HEK293 (cell line): ENCODE measurements around the gene KIF25.

Experiments used
- EGR2 ChIP-seq: fragments of 450-650 bp; formaldehyde crosslinking; IDR thresholded peaks from 2 replicates; pipeline ENCODE4 v1.5.1; 2016; ENCODE audit warnings: low read depth, missing biosample characterization, missing genetic modification characterization
- HOXC10 ChIP-seq: sonication (generic); formaldehyde crosslinking; IDR thresholded peaks from 2 replicates; pipeline ENCODE4 v1.8.1; 2023; ENCODE audit warnings: mild to moderate bottlenecking, missing genetic modification reagents
- RBAK ChIP-seq: fragments of 450-650 bp; formaldehyde crosslinking; IDR thresholded peaks from 2 replicates; pipeline ENCODE4 v1.5.1; 2016; ENCODE audit warnings: missing biosample characterization, missing genetic modification characterization
- REPIN1 ChIP-seq: fragments of 450-650 bp; formaldehyde crosslinking; IDR thresholded peaks from 2 replicates; pipeline ENCODE4 v1.5.1; 2017; ENCODE audit warnings: missing biosample characterization, missing genetic modification characterization, low read depth
- SCRT1 ChIP-seq: fragments of 450-650 bp; formaldehyde crosslinking; IDR thresholded peaks from 2 replicates; pipeline ENCODE4 v1.5.1; 2016; ENCODE audit warnings: missing biosample characterization, missing genetic modification characterization, borderline replicate concordance
- ZBTB20 ChIP-seq: fragments of 450-650 bp; formaldehyde crosslinking; IDR thresholded peaks from 2 replicates; pipeline ENCODE4 v1.5.1; 2016; ENCODE audit warnings: missing biosample characterization, missing genetic modification characterization
- ZFP69B ChIP-seq: fragments of 450-650 bp; formaldehyde crosslinking; IDR thresholded peaks from 2 replicates; pipeline ENCODE4 v1.5.1; 2016; ENCODE audit warnings: missing biosample characterization, missing genetic modification characterization
- ZIC2 ChIP-seq: fragments of 450-650 bp; formaldehyde crosslinking; IDR thresholded peaks from 2 replicates; pipeline ENCODE4 v1.5.1; 2016; ENCODE audit warnings: missing biosample characterization, missing genetic modification characterization
- ZNF132 ChIP-seq: fragments of 450-650 bp; formaldehyde crosslinking; IDR thresholded peaks from 2 replicates; pipeline ENCODE4 v1.5.1; 2017; ENCODE audit warnings: missing biosample characterization, missing genetic modification characterization, borderline replicate concordance
- ZNF274 ChIP-seq, 2 experiments: fragments of 200-500 bp in 1 of 2; fragments of 450-650 bp in 1 of 2; sonication (Bioruptor generic) in 1 of 2; formaldehyde crosslinking in 1 of 2; IDR thresholded peaks; 2 replicates each; pipeline versions ENCODE4 v1.5.1 to v1.6.1; 2014 to 2016; ENCODE audit warnings: borderline replicate concordance in 1 of 2, inconsistent platforms in 1 of 2, low read length in 1 of 2, missing biosample characterization in 1 of 2, missing genetic modification characterization in 1 of 2
- ZNF350 ChIP-seq: fragments of 450-650 bp; formaldehyde crosslinking; IDR thresholded peaks from 2 replicates; pipeline ENCODE4 v1.5.0; 2017; ENCODE audit warnings: missing biosample characterization, mild to moderate bottlenecking, missing genetic modification characterization
- ZNF394 ChIP-seq: fragments of 450-650 bp; formaldehyde crosslinking; IDR thresholded peaks from 2 replicates; pipeline ENCODE4 v1.5.1; 2016; ENCODE audit warnings: missing biosample characterization, missing genetic modification characterization, mild to moderate bottlenecking, moderate library complexity, borderline replicate concordance
- ZNF560 ChIP-seq: fragments of 450-650 bp; formaldehyde crosslinking; IDR thresholded peaks from 2 replicates; pipeline ENCODE4 v1.5.1; 2017; ENCODE audit warnings: missing biosample characterization, missing genetic modification characterization, borderline replicate concordance
- ZNF561 ChIP-seq: fragments of 450-650 bp; IDR thresholded peaks from 2 replicates; pipeline ENCODE4 v1.5.1; 2018; ENCODE audit warnings: missing biosample characterization, missing genetic modification characterization, borderline replicate concordance
- ZNF596 ChIP-seq: fragments of 450-650 bp; IDR thresholded peaks from 2 replicates; pipeline ENCODE4 v1.5.0; 2018; ENCODE audit warnings: missing biosample characterization, mild to moderate bottlenecking, missing genetic modification characterization, moderate library complexity
- ZNF624 ChIP-seq: fragments of 450-650 bp; formaldehyde crosslinking; IDR thresholded peaks from 2 replicates; pipeline ENCODE4 v1.5.1; 2017; ENCODE audit warnings: missing biosample characterization, missing genetic modification characterization
- ZNF658 ChIP-seq: fragments of 450-650 bp; formaldehyde crosslinking; IDR thresholded peaks from 2 replicates; pipeline ENCODE4; 2016; ENCODE audit warnings: missing biosample characterization, missing genetic modification characterization
- ZNF664 ChIP-seq: fragments of 450-650 bp; formaldehyde crosslinking; IDR thresholded peaks from 2 replicates; pipeline ENCODE4 v1.5.1; 2016; ENCODE audit warnings: missing biosample characterization, missing genetic modification characterization
- ZNF747 ChIP-seq: fragments of 450-650 bp; formaldehyde crosslinking; IDR thresholded peaks from 2 replicates; pipeline ENCODE4 v1.5.1; 2016; ENCODE audit warnings: missing biosample characterization, missing genetic modification characterization
- ZNF792 ChIP-seq: fragments of 450-650 bp; formaldehyde crosslinking; IDR thresholded peaks from 2 replicates; pipeline ENCODE4 v1.5.1; 2016; ENCODE audit warnings: missing biosample characterization, missing genetic modification characterization
- TF ChIP-seq, protein P1 (sequence below): fragments of 450-650 bp; formaldehyde crosslinking; IDR thresholded peaks from 2 replicates; pipeline ENCODE4 v1.5.1; 2016; ENCODE audit warnings: missing biosample characterization, missing genetic modification characterization
- TF ChIP-seq, protein P2 (sequence below): fragments of 450-650 bp; formaldehyde crosslinking; IDR thresholded peaks from 2 replicates; pipeline ENCODE4 v1.5.1; 2016; ENCODE audit warnings: missing biosample characterization, missing genetic modification characterization, borderline replicate concordance
- TF ChIP-seq, protein P3 (sequence below): fragments of 450-650 bp; formaldehyde crosslinking; conservative IDR thresholded peaks from 2 replicates; pipeline ENCODE4 v1.5.1; 2016; ENCODE audit warnings: low read depth, missing biosample characterization, missing genetic modification characterization
- TF ChIP-seq, protein P4 (sequence below): IDR thresholded peaks from 2 replicates; pipeline ENCODE4 v1.6.1; 2011; ENCODE audit warnings: mild to moderate bottlenecking, low read depth, low read length, borderline replicate concordance
- TF ChIP-seq, protein P5 (sequence below): fragments of 450-650 bp; formaldehyde crosslinking; IDR thresholded peaks from 2 replicates; pipeline ENCODE4 v1.5.1; 2016; ENCODE audit warnings: missing biosample characterization, missing genetic modification characterization

The KIF25 gene

DNA sequence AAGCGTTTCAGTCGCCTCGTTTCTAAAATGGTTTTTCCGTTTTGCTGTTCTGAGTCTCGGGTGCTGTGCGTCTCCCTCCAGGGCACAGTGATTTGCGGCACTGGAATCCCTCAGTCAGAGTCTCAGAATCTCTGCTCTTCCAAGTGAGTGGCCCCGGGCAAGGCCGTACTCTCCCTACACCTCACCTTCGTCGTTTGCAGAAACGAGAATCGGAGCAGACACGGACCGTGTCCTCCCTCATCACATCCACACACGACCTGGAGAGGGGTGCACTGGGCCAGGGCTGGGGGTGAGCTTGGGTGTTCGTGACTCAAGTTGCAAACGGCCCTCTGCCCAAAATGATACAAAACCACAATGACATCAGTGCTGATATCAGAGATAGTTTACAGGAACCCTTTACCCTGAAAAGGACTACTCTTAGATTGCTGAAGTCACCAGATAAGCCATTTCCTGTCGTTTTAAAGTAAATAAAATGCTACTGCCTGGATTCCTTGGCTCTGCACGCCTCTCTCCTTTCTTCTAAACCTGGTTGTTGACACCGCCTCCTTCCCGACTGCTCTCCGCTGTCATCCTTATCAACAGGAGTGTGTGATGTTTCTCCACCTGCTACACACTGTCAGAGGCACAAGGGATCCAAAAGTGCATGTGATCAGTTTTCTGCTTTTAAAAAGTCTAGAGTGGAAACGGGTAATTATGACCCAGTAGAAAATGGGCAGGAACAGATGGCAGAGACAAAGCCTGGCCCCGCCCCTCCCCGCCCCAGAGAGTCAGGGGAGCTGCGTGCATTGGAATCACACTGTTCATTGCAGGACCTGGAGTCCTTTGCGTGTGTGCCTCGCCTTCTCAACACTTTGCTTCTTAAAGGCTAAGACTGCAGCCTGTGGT lies 38.4 kb downstream of the KIF25 start (continued):
- TF ChIP-seq, protein P1, sequence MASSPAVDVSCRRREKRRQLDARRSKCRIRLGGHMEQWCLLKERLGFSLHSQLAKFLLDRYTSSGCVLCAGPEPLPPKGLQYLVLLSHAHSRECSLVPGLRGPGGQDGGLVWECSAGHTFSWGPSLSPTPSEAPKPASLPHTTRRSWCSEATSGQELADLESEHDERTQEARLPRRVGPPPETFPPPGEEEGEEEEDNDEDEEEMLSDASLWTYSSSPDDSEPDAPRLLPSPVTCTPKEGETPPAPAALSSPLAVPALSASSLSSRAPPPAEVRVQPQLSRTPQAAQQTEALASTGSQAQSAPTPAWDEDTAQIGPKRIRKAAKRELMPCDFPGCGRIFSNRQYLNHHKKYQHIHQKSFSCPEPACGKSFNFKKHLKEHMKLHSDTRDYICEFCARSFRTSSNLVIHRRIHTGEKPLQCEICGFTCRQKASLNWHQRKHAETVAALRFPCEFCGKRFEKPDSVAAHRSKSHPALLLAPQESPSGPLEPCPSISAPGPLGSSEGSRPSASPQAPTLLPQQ (tag by site-specific recombination) = peak; percentile 46; the same call in 1 of the 2 replicates
- no peak for TF ChIP-seq REPIN1 (tag by site-specific recombination)
- no peak for TF ChIP-seq SCRT1 (tag by site-specific recombination)
- TF ChIP-seq, protein P2, sequence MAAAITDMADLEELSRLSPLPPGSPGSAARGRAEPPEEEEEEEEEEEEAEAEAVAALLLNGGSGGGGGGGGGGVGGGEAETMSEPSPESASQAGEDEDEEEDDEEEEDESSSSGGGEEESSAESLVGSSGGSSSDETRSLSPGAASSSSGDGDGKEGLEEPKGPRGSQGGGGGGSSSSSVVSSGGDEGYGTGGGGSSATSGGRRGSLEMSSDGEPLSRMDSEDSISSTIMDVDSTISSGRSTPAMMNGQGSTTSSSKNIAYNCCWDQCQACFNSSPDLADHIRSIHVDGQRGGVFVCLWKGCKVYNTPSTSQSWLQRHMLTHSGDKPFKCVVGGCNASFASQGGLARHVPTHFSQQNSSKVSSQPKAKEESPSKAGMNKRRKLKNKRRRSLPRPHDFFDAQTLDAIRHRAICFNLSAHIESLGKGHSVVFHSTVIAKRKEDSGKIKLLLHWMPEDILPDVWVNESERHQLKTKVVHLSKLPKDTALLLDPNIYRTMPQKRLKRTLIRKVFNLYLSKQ = no peak
- TF ChIP-seq ZNF561 (tag by site-specific recombination) = no peak
- no peak for TF ChIP-seq RBAK (tag by site-specific recombination)
- TF ChIP-seq, protein P3, sequence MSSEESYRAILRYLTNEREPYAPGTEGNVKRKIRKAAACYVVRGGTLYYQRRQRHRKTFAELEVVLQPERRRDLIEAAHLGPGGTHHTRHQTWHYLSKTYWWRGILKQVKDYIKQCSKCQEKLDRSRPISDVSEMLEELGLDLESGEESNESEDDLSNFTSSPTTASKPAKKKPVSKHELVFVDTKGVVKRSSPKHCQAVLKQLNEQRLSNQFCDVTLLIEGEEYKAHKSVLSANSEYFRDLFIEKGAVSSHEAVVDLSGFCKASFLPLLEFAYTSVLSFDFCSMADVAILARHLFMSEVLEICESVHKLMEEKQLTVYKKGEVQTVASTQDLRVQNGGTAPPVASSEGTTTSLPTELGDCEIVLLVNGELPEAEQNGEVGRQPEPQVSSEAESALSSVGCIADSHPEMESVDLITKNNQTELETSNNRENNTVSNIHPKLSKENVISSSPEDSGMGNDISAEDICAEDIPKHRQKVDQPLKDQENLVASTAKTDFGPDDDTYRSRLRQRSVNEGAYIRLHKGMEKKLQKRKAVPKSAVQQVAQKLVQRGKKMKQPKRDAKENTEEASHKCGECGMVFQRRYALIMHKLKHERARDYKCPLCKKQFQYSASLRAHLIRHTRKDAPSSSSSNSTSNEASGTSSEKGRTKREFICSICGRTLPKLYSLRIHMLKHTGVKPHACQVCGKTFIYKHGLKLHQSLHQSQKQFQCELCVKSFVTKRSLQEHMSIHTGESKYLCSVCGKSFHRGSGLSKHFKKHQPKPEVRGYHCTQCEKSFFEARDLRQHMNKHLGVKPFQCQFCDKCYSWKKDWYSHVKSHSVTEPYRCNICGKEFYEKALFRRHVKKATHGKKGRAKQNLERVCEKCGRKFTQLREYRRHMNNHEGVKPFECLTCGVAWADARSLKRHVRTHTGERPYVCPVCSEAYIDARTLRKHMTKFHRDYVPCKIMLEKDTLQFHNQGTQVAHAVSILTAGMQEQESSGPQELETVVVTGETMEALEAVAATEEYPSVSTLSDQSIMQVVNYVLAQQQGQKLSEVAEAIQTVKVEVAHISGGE = no peak
- no peak for TF ChIP-seq ZIC2 (tag by site-specific recombination)
- no peak for TF ChIP-seq ZNF274 (IDR thresholded peaks at IDR 0.05; ENCODE audit: low read length)
- no peak for TF ChIP-seq ZNF274 (tag by site-specific recombination; IDR thresholded peaks at IDR 0.05; ENCODE audit: borderline replicate concordance)
- TF ChIP-seq ZBTB20 (tag by site-specific recombination) = peak; percentile 72
- no peak for TF ChIP-seq HOXC10 (CRISPR knock-in tag)
- no peak for TF ChIP-seq ZNF350
- TF ChIP-seq ZNF596 (tag by site-specific recombination) = no peak
- TF ChIP-seq ZNF747 (tag by site-specific recombination) = no peak
- TF ChIP-seq ZFP69B = peak; percentile 12; the same call in 1 of the 2 replicates
- TF ChIP-seq EGR2 = no peak
- TF ChIP-seq ZNF560 = no peak
- no peak for TF ChIP-seq ZNF132 (tag by site-specific recombination)
- TF ChIP-seq, protein P4, sequence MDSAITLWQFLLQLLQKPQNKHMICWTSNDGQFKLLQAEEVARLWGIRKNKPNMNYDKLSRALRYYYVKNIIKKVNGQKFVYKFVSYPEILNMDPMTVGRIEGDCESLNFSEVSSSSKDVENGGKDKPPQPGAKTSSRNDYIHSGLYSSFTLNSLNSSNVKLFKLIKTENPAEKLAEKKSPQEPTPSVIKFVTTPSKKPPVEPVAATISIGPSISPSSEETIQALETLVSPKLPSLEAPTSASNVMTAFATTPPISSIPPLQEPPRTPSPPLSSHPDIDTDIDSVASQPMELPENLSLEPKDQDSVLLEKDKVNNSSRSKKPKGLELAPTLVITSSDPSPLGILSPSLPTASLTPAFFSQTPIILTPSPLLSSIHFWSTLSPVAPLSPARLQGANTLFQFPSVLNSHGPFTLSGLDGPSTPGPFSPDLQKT = no peak
- no peak for TF ChIP-seq ZNF624 (tag by site-specific recombination)
- TF ChIP-seq, protein P5, sequence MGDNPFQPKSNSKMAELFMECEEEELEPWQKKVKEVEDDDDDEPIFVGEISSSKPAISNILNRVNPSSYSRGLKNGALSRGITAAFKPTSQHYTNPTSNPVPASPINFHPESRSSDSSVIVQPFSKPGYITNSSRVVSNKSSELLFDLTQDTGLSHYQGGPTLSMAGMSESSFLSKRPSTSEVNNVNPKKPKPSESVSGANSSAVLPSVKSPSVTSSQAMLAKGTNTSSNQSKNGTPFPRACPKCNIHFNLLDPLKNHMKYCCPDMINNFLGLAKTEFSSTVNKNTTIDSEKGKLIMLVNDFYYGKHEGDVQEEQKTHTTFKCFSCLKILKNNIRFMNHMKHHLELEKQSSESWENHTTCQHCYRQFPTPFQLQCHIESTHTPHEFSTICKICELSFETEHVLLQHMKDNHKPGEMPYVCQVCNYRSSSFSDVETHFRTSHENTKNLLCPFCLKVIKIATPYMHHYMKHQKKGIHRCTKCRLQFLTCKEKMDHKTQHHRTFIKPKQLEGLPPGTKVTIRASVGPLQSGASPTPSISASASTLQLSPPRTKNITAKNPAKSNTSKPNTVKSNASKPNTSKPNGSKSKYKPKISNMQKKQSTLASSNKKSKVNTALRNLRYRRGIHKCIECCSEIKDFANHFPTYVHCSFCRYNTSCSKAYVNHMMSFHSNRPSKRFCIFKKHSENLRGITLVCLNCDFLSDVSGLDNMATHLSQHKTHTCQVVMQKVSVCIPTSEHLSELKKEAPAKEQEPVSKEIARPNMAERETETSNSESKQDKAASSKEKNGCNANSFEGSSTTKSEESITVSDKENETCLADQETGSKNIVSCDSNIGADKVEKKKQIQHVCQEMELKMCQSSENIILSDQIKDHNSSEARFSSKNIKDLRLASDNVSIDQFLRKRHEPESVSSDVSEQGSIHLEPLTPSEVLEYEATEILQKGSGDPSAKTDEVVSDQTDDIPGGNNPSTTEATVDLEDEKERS (tag by site-specific recombination) = no peak
- no peak for TF ChIP-seq ZNF792
- TF ChIP-seq ZNF658 (tag by site-specific recombination) = no peak
- 0 out of 2 replicates have a peak, but pooled peaks have one; percentile 31 for TF ChIP-seq ZNF394 (tag by site-specific recombination)
- TF ChIP-seq ZNF664 (tag by site-specific recombination) = no peak
